ENCODE results near the gene DHX9. TPM values are rescaled to one million over a fixed set of nuclear protein-coding genes. Genes with fewer than 3 reads are reported as not detected.
"Not testable (repeated sequence)": the region's sequence is repeated elsewhere in the genome, so short reads cannot be mapped to it uniquely, and the experiment has no call there.

The DHX9 gene
- total RNA-seq, 1 donor from 2014 or later, result 118 TPM

- DNase-seq (ENCODE audit: low read depth), result no peak
- no peak for TF ChIP-seq CTCF (IDR thresholded peaks at IDR 0.05; ENCODE audit: insufficient read depth, low read length, poor library complexity, severe bottlenecking)
- peaks cover 2% of the 10 kb centered on the region for H3K36me3 ChIP-seq (ENCODE audit: control insufficient read depth, insufficient read depth, low read length)
- no peaks in the 10 kb centered on the region for H3K27me3 ChIP-seq (ENCODE audit: control insufficient read depth, insufficient read depth, low read length)
- no peak overlapping the region for H3K4me3 ChIP-seq (ENCODE audit: low read depth, low read length)
These were observed 51.9 kb downstream of the DHX9 start for GRCh38 chr1:182890927-182891610.

- H3K27me3 ChIP-seq (ENCODE audit: control insufficient read depth, insufficient read depth, low read length), result no peaks in the 10 kb centered on the region
- no peak overlapping the region for H3K4me3 ChIP-seq (ENCODE audit: low read depth, low read length)
- no peaks in the 10 kb centered on the region for H3K36me3 ChIP-seq (ENCODE audit: control insufficient read depth, insufficient read depth, low read length)
- no peak for TF ChIP-seq CTCF (IDR thresholded peaks at IDR 0.05; ENCODE audit: insufficient read depth, low read length, poor library complexity, severe bottlenecking)
- no peak for DNase-seq (ENCODE audit: low read depth)
These were observed 58.5 kb downstream of the DHX9 start for GRCh38 chr1:182897696-182898095.

- H3K4me3 ChIP-seq (ENCODE audit: low read depth, low read length); H3K27me3 ChIP-seq (ENCODE audit: control insufficient read depth, insufficient read depth, low read length); DNase-seq (ENCODE audit: low read depth); H3K36me3 ChIP-seq (ENCODE audit: control insufficient read depth, insufficient read depth, low read length): not testable (repeated sequence)
These were observed 62.8 kb downstream of the DHX9 start for GRCh38 chr1:182901946-182902345.

GRCh38 chr1:182905321-182905720, 66.2 kb downstream of the DHX9 start:
- H3K36me3 ChIP-seq (ENCODE audit: control insufficient read depth, insufficient read depth, low read length), result no peaks in the 10 kb centered on the region
- no peaks in the 10 kb centered on the region for H3K27me3 ChIP-seq (ENCODE audit: control insufficient read depth, insufficient read depth, low read length)
- no peak for DNase-seq (ENCODE audit: low read depth)
- H3K4me3 ChIP-seq (ENCODE audit: low read depth, low read length), result no peak overlapping the region
- TF ChIP-seq CTCF (IDR thresholded peaks at IDR 0.05; ENCODE audit: insufficient read depth, low read length, poor library complexity, severe bottlenecking), result no peak

- no peak overlapping the region for H3K4me3 ChIP-seq (ENCODE audit: low read depth, low read length)
- no peaks in the 10 kb centered on the region for H3K27me3 ChIP-seq (ENCODE audit: control insufficient read depth, insufficient read depth, low read length)
- no peak for TF ChIP-seq CTCF (IDR thresholded peaks at IDR 0.05; ENCODE audit: insufficient read depth, low read length, poor library complexity, severe bottlenecking)
- no peak for DNase-seq (ENCODE audit: low read depth)
- H3K36me3 ChIP-seq (ENCODE audit: control insufficient read depth, insufficient read depth, low read length), result no peaks in the 10 kb centered on the region
These were observed 70.4 kb downstream of the DHX9 start for GRCh38 chr1:182909578-182909977.

GRCh38 chr1:182910143-182910542, 71.0 kb downstream of the DHX9 start:
- no peak for DNase-seq (ENCODE audit: low read depth)
- H3K36me3 ChIP-seq (ENCODE audit: control insufficient read depth, insufficient read depth, low read length), result no peaks in the 10 kb centered on the region
- no peaks in the 10 kb centered on the region for H3K27me3 ChIP-seq (ENCODE audit: control insufficient read depth, insufficient read depth, low read length)
- TF ChIP-seq CTCF (IDR thresholded peaks at IDR 0.05; ENCODE audit: insufficient read depth, low read length, poor library complexity, severe bottlenecking), result no peak
- H3K4me3 ChIP-seq (ENCODE audit: low read depth, low read length), result no peak overlapping the region
